Liver (tissue), 3 donors: ENCODE data around the gene CTSW.

Source experiments
- CTCF ChIP-seq: fragments of 150-350 bp; IDR thresholded peaks from 2 replicates; pipeline ENCODE4 v1.5.1; 2017; ENCODE audit warnings: improper control_type of control experiment, low read depth, low read length; ENCODE audit not compliant: missing input control
- EGR1 ChIP-seq, 2 donors: IDR thresholded peaks; 2 replicates each; pipeline ENCODE4 v1.6.1; 2016 to 2018; ENCODE audit warnings: antibody characterized with exemption in 2 of 2, low read depth in 2 of 2
- SP1 ChIP-seq: IDR thresholded peaks from 2 replicates; pipeline ENCODE4 v1.6.1; 2018; ENCODE audit warnings: antibody characterized with exemption, mild to moderate bottlenecking
- donor health status: healthy.
- donor health status: healthy.

GRCh38 chr11:65868907-65869306 is 10.7 kb upstream of the CTSW start:
- TF ChIP-seq CTCF (no peak), SP1 (no peak), EGR1 (IDR thresholded peaks at IDR 0.05; ENCODE audit: low read depth in 2 of 2) (no peak)
